ENCODE data around the gene ASB18.

The ASB18 gene

GRCh38 chr2:236163471-236164200, 100.6 kb downstream of the ASB18 start:
- no peak overlapping the region for H3K4me3 ChIP-seq (ENCODE audit: low read depth, low read length, poor library complexity, severe bottlenecking)
- no peaks in the 10 kb centered on the region for H3K4me1 ChIP-seq (ENCODE audit: insufficient read depth, low read length, severe bottlenecking)
- no peaks in the 10 kb centered on the region for H3K9me3 ChIP-seq (ENCODE audit: low read length)
- H3K79me2 ChIP-seq (ENCODE audit: insufficient read depth, low read length), result no peaks in the 10 kb centered on the region
- no peak overlapping the region for H3K27ac ChIP-seq (ENCODE audit: low read depth, low read length, poor library complexity, severe bottlenecking)
- no peaks in the 10 kb centered on the region for H3K27me3 ChIP-seq (ENCODE audit: insufficient read depth, low read length)
- H4K20me1 ChIP-seq (ENCODE audit: insufficient read depth, low read length), result no peaks in the 10 kb centered on the region
- H2AFZ ChIP-seq (ENCODE audit: low read length), result no peak overlapping the region
- TF ChIP-seq CTCF (IDR thresholded peaks at IDR 0.05; ENCODE audit: low read length) (no peak), EZH2 (IDR thresholded peaks at IDR 0.05; ENCODE audit: borderline replicate concordance, low read length) (no peak)
- H3K4me2 ChIP-seq (ENCODE audit: low read length), result no peak overlapping the region
- H3K9ac ChIP-seq (ENCODE audit: low read length), result no peak overlapping the region
- H3K9me2 ChIP-seq (ENCODE audit: low read depth, low read length), result no peaks in the 10 kb centered on the region
- H3K36me3 ChIP-seq (ENCODE audit: insufficient read depth, low read length), result no peaks in the 10 kb centered on the region
- H3F3A ChIP-seq (ENCODE audit: insufficient read depth, low read length), result no peaks in the 10 kb centered on the region

DNA sequence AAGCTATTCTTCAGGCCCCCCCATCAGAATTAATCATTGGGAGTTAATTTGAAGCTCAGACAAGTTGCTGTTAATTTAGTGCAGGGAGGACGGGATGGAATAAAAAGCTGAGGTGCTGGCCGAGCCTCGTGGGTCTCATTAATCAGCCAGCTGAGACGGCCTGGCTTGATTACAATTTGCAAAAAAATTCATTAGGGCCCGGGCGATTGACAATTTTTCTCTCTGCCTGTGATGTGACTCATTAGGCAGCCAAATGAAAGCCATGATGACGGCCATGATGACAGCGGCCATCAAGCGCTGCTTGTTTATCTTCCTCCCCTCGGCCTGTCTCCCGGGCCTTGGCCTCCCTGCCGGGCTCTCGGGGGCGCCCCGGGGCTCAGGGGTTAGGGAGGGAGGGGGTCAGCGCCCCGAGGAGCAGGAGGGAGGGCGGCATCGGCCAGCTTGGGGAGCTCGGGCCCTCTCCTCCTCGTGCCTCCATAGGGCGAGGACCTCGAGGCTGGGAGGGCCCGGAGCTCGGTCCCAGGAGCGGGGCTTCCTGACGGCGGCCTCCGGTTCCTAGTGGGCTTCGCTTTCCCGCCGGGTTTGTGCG, 101.2 kb downstream of the ASB18 start:
- H3K4me2 ChIP-seq (ENCODE audit: low read length), result no peak overlapping the region
- TF ChIP-seq EZH2 (IDR thresholded peaks at IDR 0.05; ENCODE audit: borderline replicate concordance, low read length) (no peak), CTCF (IDR thresholded peaks at IDR 0.05; ENCODE audit: low read length) (no peak)
- H3K4me1 ChIP-seq (ENCODE audit: insufficient read depth, low read length, severe bottlenecking), result no peaks in the 10 kb centered on the region
- no peaks in the 10 kb centered on the region for H3F3A ChIP-seq (ENCODE audit: insufficient read depth, low read length)
- H3K9ac ChIP-seq (ENCODE audit: low read length), result no peak overlapping the region
- H3K9me2 ChIP-seq (ENCODE audit: low read depth, low read length), result no peaks in the 10 kb centered on the region
- no peak overlapping the region for H3K27ac ChIP-seq (ENCODE audit: low read depth, low read length, poor library complexity, severe bottlenecking)
- no peaks in the 10 kb centered on the region for H4K20me1 ChIP-seq (ENCODE audit: insufficient read depth, low read length)
- no peak overlapping the region for H3K4me3 ChIP-seq (ENCODE audit: low read depth, low read length, poor library complexity, severe bottlenecking)
- no peaks in the 10 kb centered on the region for H3K27me3 ChIP-seq (ENCODE audit: insufficient read depth, low read length)
- no peaks in the 10 kb centered on the region for H3K79me2 ChIP-seq (ENCODE audit: insufficient read depth, low read length)
- no peak overlapping the region for H2AFZ ChIP-seq (ENCODE audit: low read length)
- H3K36me3 ChIP-seq (ENCODE audit: insufficient read depth, low read length), result no peaks in the 10 kb centered on the region
- no peaks in the 10 kb centered on the region for H3K9me3 ChIP-seq (ENCODE audit: low read length)

DNA sequence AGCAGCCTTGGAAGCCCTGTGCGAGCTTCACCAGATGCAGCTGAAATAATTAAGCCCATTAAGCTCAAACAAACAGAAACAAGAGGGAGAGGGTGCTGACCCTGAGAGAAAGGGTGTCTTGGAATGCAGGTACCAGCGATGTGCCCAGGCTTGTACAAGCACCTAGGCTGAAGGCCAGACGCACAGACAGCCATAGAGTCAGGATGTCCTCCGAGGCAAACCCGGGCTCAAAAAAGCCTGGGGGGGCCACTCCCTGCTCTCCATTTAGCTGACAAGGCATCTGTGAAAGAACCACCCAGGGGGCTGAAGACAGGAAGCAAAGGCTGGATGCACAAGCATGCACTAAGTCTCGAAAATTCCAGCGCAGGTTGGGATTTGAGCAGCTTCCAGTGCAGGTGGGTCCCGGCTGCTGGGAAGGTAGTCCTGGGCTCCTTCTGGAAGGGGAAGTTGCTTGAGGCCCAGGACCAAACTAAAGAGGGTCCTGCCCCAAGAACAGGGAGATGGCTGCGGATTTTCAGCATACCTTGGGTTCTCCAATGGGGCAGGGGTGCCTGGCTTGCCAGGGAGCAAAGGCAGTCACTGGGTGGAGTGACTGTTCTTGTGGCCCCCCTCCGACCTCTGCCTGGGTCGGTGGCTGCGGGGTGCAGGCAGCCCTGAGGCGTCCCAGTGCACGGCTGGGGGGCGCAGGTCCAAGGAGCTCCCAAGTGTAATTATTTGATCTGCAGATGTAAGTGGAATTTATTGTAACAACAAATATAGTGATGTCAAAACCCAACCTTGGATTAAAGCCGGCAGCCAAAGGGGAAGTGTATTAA, 102.0 kb downstream of the ASB18 start:
- H3K9me3 ChIP-seq (ENCODE audit: low read length), result no peaks in the 10 kb centered on the region
- no peaks in the 10 kb centered on the region for H4K20me1 ChIP-seq (ENCODE audit: insufficient read depth, low read length)
- no peaks in the 10 kb centered on the region for H3K27me3 ChIP-seq (ENCODE audit: insufficient read depth, low read length)
- no peaks in the 10 kb centered on the region for H3K79me2 ChIP-seq (ENCODE audit: insufficient read depth, low read length)
- no peak overlapping the region for H3K27ac ChIP-seq (ENCODE audit: low read depth, low read length, poor library complexity, severe bottlenecking)
- H3K4me3 ChIP-seq (ENCODE audit: low read depth, low read length, poor library complexity, severe bottlenecking), result no peak overlapping the region
- H3K9ac ChIP-seq (ENCODE audit: low read length), result no peak overlapping the region
- no peaks in the 10 kb centered on the region for H3K9me2 ChIP-seq (ENCODE audit: low read depth, low read length)
- H3K4me2 ChIP-seq (ENCODE audit: low read length), result no peak overlapping the region
- no peak overlapping the region for H2AFZ ChIP-seq (ENCODE audit: low read length)
- H3K4me1 ChIP-seq (ENCODE audit: insufficient read depth, low read length, severe bottlenecking), result no peaks in the 10 kb centered on the region
- no peak for TF ChIP-seq EZH2 (IDR thresholded peaks at IDR 0.05; ENCODE audit: borderline replicate concordance, low read length)
- no peak for TF ChIP-seq CTCF (IDR thresholded peaks at IDR 0.05; ENCODE audit: low read length)
- H3K36me3 ChIP-seq (ENCODE audit: insufficient read depth, low read length), result no peaks in the 10 kb centered on the region
- no peaks in the 10 kb centered on the region for H3F3A ChIP-seq (ENCODE audit: insufficient read depth, low read length)

All from OCI-LY1 (cell line).